ENCODE results near the gene EEA1. TPM values are rescaled to one million over a fixed set of nuclear protein-coding genes. Genes with fewer than 3 reads are reported as not detected.

The EEA1 gene
- total and polyA plus RNA-seq, 11 donors, result 5.1 to 45.5 (median 28.5) TPM

DNA sequence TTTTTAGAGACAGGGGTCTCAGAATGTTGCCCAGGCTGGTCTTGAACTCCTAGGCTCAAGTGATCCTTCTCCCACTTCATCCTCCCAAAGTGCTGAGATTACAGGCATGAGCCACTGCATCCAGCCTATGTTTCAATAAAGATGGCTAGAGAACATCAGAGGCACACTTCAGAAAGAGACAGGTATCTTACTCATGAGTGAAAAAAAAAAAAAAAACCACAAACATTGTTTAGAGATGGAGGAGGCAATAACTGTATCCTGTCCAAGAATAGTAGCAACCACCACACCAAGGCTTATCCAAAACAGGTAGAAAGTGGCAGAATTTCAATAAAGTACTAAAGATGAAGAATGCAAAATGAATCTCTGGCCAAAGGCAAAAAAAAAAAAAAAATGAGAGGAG, 30.3 kb downstream of the EEA1 start:
- Histone ChIP-seq H3K4me3 (no peak overlapping the region), H3K27ac (peak overlapping the region in 11 of 12 donors; percentile 64 to 84 (median 82)), H3K27me3 (no peaks in the 10 kb centered on the region), H3K4me1 (peaks cover 2 to 49% (median 30%) of the 10 kb centered on the region in 12 donors), H3K36me3 (peaks cover 0 to 5% (median 0%) of the 10 kb centered on the region in 9 donors), H3K9me3 (no peaks in the 10 kb centered on the region)
- no peak for ATAC-seq
- intact Hi-C loops (cut with DNase I), result no loop called here
- DNase-seq, result no peak
- TF ChIP-seq POLR2A (IDR thresholded peaks at IDR 0.05), result no peak
- TF ChIP-seq, protein P1, sequence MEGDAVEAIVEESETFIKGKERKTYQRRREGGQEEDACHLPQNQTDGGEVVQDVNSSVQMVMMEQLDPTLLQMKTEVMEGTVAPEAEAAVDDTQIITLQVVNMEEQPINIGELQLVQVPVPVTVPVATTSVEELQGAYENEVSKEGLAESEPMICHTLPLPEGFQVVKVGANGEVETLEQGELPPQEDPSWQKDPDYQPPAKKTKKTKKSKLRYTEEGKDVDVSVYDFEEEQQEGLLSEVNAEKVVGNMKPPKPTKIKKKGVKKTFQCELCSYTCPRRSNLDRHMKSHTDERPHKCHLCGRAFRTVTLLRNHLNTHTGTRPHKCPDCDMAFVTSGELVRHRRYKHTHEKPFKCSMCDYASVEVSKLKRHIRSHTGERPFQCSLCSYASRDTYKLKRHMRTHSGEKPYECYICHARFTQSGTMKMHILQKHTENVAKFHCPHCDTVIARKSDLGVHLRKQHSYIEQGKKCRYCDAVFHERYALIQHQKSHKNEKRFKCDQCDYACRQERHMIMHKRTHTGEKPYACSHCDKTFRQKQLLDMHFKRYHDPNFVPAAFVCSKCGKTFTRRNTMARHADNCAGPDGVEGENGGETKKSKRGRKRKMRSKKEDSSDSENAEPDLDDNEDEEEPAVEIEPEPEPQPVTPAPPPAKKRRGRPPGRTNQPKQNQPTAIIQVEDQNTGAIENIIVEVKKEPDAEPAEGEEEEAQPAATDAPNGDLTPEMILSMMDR (IDR thresholded peaks at IDR 0.05), result no peak

DNA sequence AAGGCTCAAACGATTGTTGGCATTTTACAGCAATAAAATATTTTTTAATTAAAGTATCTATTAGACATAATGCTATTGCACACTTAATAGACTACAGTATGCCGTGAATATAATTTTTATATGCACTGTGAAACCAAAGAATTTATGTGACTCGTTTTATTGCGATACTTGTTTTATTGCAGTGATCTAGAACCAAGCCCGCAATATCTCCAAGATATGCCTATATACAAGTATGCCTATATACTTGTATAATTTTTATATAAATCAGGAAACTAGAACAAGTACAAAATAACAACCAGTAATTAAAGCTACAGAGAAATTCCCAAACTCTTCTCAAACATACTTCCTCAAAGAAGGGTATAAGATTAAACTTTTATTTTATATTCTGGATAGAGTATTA, 31.3 kb downstream of the EEA1 start:
- Histone ChIP-seq H3K36me3 (peaks cover 0 to 5% (median 0%) of the 10 kb centered on the region in 9 donors), H3K9me3 (no peaks in the 10 kb centered on the region), H3K4me1 (peaks cover 2 to 49% (median 30%) of the 10 kb centered on the region in 12 donors), H3K27ac (peak overlapping the region in 4 of 12 donors; percentile 14 to 50 (median 38)), H3K4me3 (no peak overlapping the region), H3K27me3 (no peaks in the 10 kb centered on the region)
- TF ChIP-seq, protein P1 (IDR thresholded peaks at IDR 0.05), result no peak
- no peak for TF ChIP-seq POLR2A (IDR thresholded peaks at IDR 0.05)
- ATAC-seq (no peak), DNase-seq (no peak)
- 94 to 98% (median 98%) methylated on average over 5 of the region's 5 CpGs for WGBS, 4 donors
- intact Hi-C loops (cut with DNase I), result no loop called here

DNA sequence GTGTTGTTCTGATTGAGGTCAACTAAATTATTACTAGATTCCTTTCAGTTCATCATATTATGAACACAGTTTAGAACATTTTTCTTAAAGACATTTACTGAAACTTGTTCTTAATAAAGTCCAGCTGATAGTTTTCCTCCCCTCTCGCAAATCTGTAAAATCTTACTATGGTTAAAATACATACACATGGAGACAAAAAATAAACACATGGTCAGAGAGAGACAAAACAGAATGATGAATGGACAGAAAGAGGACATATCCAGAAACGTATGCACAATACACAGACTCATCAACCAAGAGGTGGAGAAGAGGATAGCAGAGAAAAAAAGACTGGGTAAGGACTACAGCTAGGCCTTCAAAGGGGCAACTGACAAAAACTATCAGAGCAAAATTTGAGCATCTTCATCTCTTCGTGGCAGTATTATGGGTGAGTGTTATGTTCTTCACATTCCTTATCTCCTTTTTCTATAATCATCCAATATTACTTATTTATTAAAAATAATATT, 38.4 kb downstream of the EEA1 start:
- intact Hi-C loops (cut with DNase I), result no loop called here

DNA sequence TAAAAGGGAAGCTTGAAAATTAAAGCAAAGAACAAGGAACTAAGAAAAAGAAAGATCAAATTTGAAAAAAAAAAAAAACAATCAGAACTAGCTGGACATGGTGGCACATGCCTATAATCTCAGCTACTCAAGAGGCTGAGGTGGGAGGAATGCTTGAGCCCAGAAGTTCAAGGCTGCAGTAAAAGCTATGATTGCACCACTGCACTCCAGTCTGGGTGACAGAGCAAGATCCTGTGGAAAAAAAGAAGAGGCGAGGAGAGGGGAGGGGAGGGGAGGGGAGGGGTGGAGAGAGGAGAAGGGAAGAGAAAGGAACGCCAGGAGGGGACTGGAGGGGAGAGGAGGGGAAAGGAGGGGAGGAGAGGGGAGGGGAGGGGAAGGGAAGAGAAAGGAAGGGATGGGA, 43.0 kb downstream of the EEA1 start:
- TF ChIP-seq POLR2A (IDR thresholded peaks at IDR 0.05), result no peak
- H3K4me1 ChIP-seq, result peaks cover 0 to under 1% (median 0%) of the 10 kb centered on the region in 12 donors
- 61 to 91% (median 74%) methylated on average over 1 to 2 of the region's 2 CpGs for WGBS, 4 donors

More for the DNA sequence above, 38.4 kb downstream of the EEA1 start:
- 84 to 90% (median 86%) methylated on average over 3 of the region's 3 CpGs for WGBS, 4 donors
- no peak for DNase-seq
- Histone ChIP-seq H3K4me3 (no peak overlapping the region), H3K4me1 (peaks cover 0 to 9% (median 0%) of the 10 kb centered on the region in 12 donors), H3K27ac (no peak overlapping the region), H3K27me3 (no peaks in the 10 kb centered on the region), H3K9me3 (no peaks in the 10 kb centered on the region), H3K36me3 (peaks cover 0 to 27% (median 13%) of the 10 kb centered on the region in 9 donors)
- no peak for ATAC-seq
- no peak for TF ChIP-seq POLR2A (IDR thresholded peaks at IDR 0.05)
- TF ChIP-seq, protein P1 (IDR thresholded peaks at IDR 0.05), result no peak

More for the DNA sequence above, 43.0 kb downstream of the EEA1 start:
- Histone ChIP-seq H3K4me3 (no peak overlapping the region), H3K36me3 (peaks cover 0 to 55% (median 38%) of the 10 kb centered on the region in 9 donors), H3K27ac (no peak overlapping the region), H3K27me3 (no peaks in the 10 kb centered on the region), H3K9me3 (no peaks in the 10 kb centered on the region)
- no peak for ATAC-seq
- intact Hi-C loops (cut with DNase I), result loop anchor here in 1 of 10 donors (10.0 kb wide), 1 partner anchor 49 kb away; no protein-coding TSS in a partner anchor
- DNase-seq, result no peak
